GM13977 (cell line): ENCODE data around the gene ZGRF1.
"Not testable (repeated sequence)": the region's sequence is repeated elsewhere in the genome, so short reads cannot be mapped to it uniquely, and the experiment has no call there.

Experiments
- DNase-seq: peaks from one replicate; pipeline ENCODE4 v3.0.0; 2012; ENCODE audit warnings: low spot score
- CTCF ChIP-seq: IDR thresholded peaks from 2 replicates; pipeline ENCODE4 v1.5.1; 2012; ENCODE audit warnings: mild to moderate bottlenecking, control low read depth; ENCODE audit not compliant: insufficient read depth; ENCODE audit errors: extremely low read depth, missing control alignments
- in situ Hi-C: fragments of 300-500 bp; cut with MboI; formaldehyde crosslinking; loops from one replicate; pipeline ENCODE4 v1.12.0; 2022; ENCODE audit warnings: low sequenced_read_pairs, low pct_unique_long_range_greater_than_20kb, mixed read lengths, inconsistent platforms; ENCODE audit not compliant: unreplicated experiment

Gene ZGRF1

GRCh38 chr4:112557676-112558411, 78.9 kb downstream of the ZGRF1 start:
- in situ Hi-C loops, result no loop called here
- DNase-seq, result no peak
- no peak for TF ChIP-seq CTCF

DNA sequence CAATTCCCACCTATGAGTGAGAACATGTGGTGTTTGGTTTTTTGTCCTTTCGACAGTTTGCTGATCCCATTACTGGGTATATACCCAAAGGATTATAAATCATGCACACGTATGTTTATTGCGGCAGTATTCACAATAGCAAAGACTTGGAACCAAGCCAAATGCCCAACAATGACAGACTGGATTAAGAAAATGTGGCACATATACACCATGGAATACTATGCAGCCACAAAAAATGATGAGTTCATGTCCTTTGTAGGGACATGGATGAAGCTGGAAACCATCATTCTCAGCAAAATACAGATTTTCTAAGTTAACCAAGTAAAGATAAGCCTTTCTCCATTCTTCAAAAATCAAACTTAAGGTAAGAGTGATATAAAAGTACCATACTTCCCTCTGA, 82.4 kb downstream of the ZGRF1 start:
- DNase-seq, in situ Hi-C loops: not testable (repeated sequence)

GRCh38 chr4:112552668-112553067, 84.0 kb downstream of the ZGRF1 start:
- no peak for TF ChIP-seq CTCF
- no peak for DNase-seq
- in situ Hi-C loops, result no loop called here

- in situ Hi-C loops, result no loop called here
- no peak for TF ChIP-seq CTCF
These were observed 86.0 kb downstream of the ZGRF1 start for GRCh38 chr4:112550728-112551127.

GRCh38 chr4:112546476-112546875, 90.2 kb downstream of the ZGRF1 start:
- TF ChIP-seq CTCF, result no peak
- DNase-seq, result no peak
- in situ Hi-C loops, result no loop called here

More at GRCh38 chr4:112550728-112551127, 86.0 kb downstream of the ZGRF1 start:
- no peak for DNase-seq

- TF ChIP-seq CTCF, result no peak
- no peak for DNase-seq
- in situ Hi-C loops, result no loop called here
These were observed 91.4 kb downstream of the ZGRF1 start for GRCh38 chr4:112545346-112545745.

- TF ChIP-seq CTCF, result no peak
- in situ Hi-C loops, result no loop called here
- no peak for DNase-seq
These were observed 96.0 kb downstream of the ZGRF1 start for GRCh38 chr4:112540695-112541094.
